ENCODE results near the gene CACFD1. TPM values are rescaled to one million over a fixed set of nuclear protein-coding genes. Genes with fewer than 3 reads are reported as not detected.
A peak's percentile ranks its signal among the peaks of the same experiment; 100 is the strongest.

CACFD1 gene
- total and polyA plus RNA-seq, 2 of the 13 experiments (the other 11 are each of a cell fraction or from before 2014, with no cell fraction given) = 13.8 to 14.6 TPM

- TF ChIP-seq GTF2F1 (IDR thresholded peaks at IDR 0.05; ENCODE audit: low read length) = no peak
- TF ChIP-seq WIZ (CRISPR knock-in tag; IDR thresholded peaks at IDR 0.05) = peak; percentile 82
- peak; percentile 70; the same call in 1 of the 2 replicates for TF ChIP-seq ZNF138 (CRISPR knock-in tag; IDR thresholded peaks at IDR 0.05; ENCODE audit: low read depth)
- peak; percentile 71 for TF ChIP-seq ISL2 (CRISPR knock-in tag; IDR thresholded peaks at IDR 0.05)
- TF ChIP-seq ZNF333 (CRISPR knock-in tag; IDR thresholded peaks at IDR 0.05; ENCODE audit: borderline replicate concordance) = no peak
- TF ChIP-seq TAF15 (IDR thresholded peaks at IDR 0.05; ENCODE audit: low read depth, low read length, poor library complexity, severe bottlenecking) = no peak
- TF ChIP-seq PAX8 (CRISPR knock-in tag; IDR thresholded peaks at IDR 0.05; ENCODE audit: borderline replicate concordance) = no peak
- peak; percentile 71; the same call in 1 of the 2 replicates for TF ChIP-seq TEF (CRISPR knock-in tag; IDR thresholded peaks at IDR 0.05)
- peak; percentile 96 for TF ChIP-seq TFDP1 (CRISPR knock-in tag; IDR thresholded peaks at IDR 0.05; ENCODE audit: borderline replicate concordance)
- TF ChIP-seq ZNF891 (CRISPR knock-in tag; IDR thresholded peaks at IDR 0.05) = peak; percentile 73; the same call in 1 of the 2 replicates
- peak; percentile 21; the same call in 1 of the 2 replicates for TF ChIP-seq CREM (IDR thresholded peaks at IDR 0.05)
- no peak for TF ChIP-seq CREM (CRISPR knock-in tag; IDR thresholded peaks at IDR 0.05)
- TF ChIP-seq MAF1 (CRISPR knock-in tag; IDR thresholded peaks at IDR 0.05; ENCODE audit: borderline replicate concordance) = 0 out of 2 replicates have a peak, but pooled peaks have one; percentile 74
- TF ChIP-seq ZBTB8A (CRISPR knock-in tag; IDR thresholded peaks at IDR 0.05; ENCODE audit: borderline replicate concordance, low read depth) = no peak
- peak; percentile 84 for TF ChIP-seq ZBED4 (CRISPR knock-in tag; IDR thresholded peaks at IDR 0.05; ENCODE audit: borderline replicate concordance)
- peak; percentile 90 for TF ChIP-seq E2F5 (CRISPR knock-in tag; conservative IDR thresholded peaks at IDR 0.05)
- peak; percentile 61 for TF ChIP-seq ETV5 (CRISPR knock-in tag; IDR thresholded peaks at IDR 0.05; ENCODE audit: borderline replicate concordance)
- no peak for TF ChIP-seq ZNF577 (CRISPR knock-in tag; IDR thresholded peaks at IDR 0.05; ENCODE audit: borderline replicate concordance, low read depth)
- no peak for TF ChIP-seq ZNF234 (CRISPR knock-in tag; conservative IDR thresholded peaks at IDR 0.05)
- peak; percentile 91 for TF ChIP-seq NRL (CRISPR knock-in tag; IDR thresholded peaks at IDR 0.05; ENCODE audit: borderline replicate concordance)
- TF ChIP-seq GPBP1L1 (CRISPR knock-in tag; IDR thresholded peaks at IDR 0.05) = no peak
- no peak for TF ChIP-seq ZNF260 (CRISPR knock-in tag; IDR thresholded peaks at IDR 0.05; ENCODE audit: borderline replicate concordance, low read depth)
- no peak for TF ChIP-seq ZNF24 (IDR thresholded peaks at IDR 0.05)
Observed at GRCh38 chr9:133506653-133507038, 46.9 kb downstream of the CACFD1 start (continued).

All from HepG2 (cell line).